Stomach (tissue), 9 donors: Measurements from ENCODE around the gene PAXIP1. TPM values are rescaled to one million over a fixed set of nuclear protein-coding genes. Genes with fewer than 3 reads are reported as not detected.
"Not testable (repeated sequence)": the region's sequence is repeated elsewhere in the genome, so short reads cannot be mapped to it uniquely, and the experiment has no call there.

Source experiments
- DNase-seq, 2 donors: peaks; one replicate each; pipeline versions ENCODE4 v3.0.0 to v3.0.0-alpha.2; 2013 to 2019
- H3K27ac ChIP-seq, 5 donors: fragments of 200-600 bp in 4 of 5; sonication (generic) in 4 of 5; one replicate each; pipeline ENCODE4 v1.5.1; 2013 to 2019; ENCODE audit warnings: mild to moderate bottlenecking in 1 of 5, moderate library complexity in 1 of 5
- H3K27me3 ChIP-seq, 3 donors: fragments of 200-600 bp; sonication (generic); one replicate each; pipeline ENCODE4 v1.5.1; 2017 to 2019; ENCODE audit warnings: mixed run types in 1 of 3
- H3K36me3 ChIP-seq, 4 donors: fragments of 200-600 bp; sonication (generic); 1 replicate in 3 of 4; 2 replicates in 1 of 4; pipeline ENCODE4 v1.5.1; 2016 to 2019
- H3K4me1 ChIP-seq, 4 donors: fragments of 200-600 bp; sonication (generic); one replicate each; pipeline ENCODE4 v1.5.1; 2016 to 2019
- H3K4me3 ChIP-seq, 4 donors: fragments of 200-600 bp; sonication (generic) in 3 of 4; one replicate each; pipeline ENCODE4 v1.5.1; 2016 to 2019; ENCODE audit warnings: mild to moderate bottlenecking in 1 of 4
- H3K9me3 ChIP-seq, 4 donors: fragments of 200-600 bp; sonication (generic); one replicate each; pipeline ENCODE4 v1.5.1; 2016 to 2019
- EP300 ChIP-seq: sonication (generic); formaldehyde crosslinking; IDR thresholded peaks from one replicate; pipeline ENCODE4 v1.6.1; 2017; ENCODE audit warnings: antibody characterized with exemption
- POLR2A ChIP-seq, 4 donors: fragments of 450-650 bp; IDR thresholded peaks; one replicate each; pipeline ENCODE4 v1.6.1; 2016; ENCODE audit warnings: antibody characterized with exemption in 4 of 4, control low read depth in 2 of 4, mild to moderate bottlenecking in 1 of 4, moderate library complexity in 1 of 4
- POLR2AphosphoS5 ChIP-seq, 3 donors: sonication (generic); formaldehyde crosslinking; IDR thresholded peaks; one replicate each; pipeline ENCODE4 v1.6.1; 2016; ENCODE audit warnings: antibody characterized with exemption in 3 of 3
- WGBS, 5 donors: extraction: QIAGEN DNeasy Blood & Tissue Kit in 3 of 5; methylation state at CpG; one replicate each; pipeline versions ENCODE4 v1.1.5 to v1.1.7; 2013 to 2018; 5-methylcytosine and 5-hydroxymethylcytosine counted together
- intact Hi-C: fragments of 100-400 bp; cut with DNase I; formaldehyde crosslinking; loops from one replicate; pipeline ENCODE4 v1.15.1; 2023; ENCODE audit warnings: low total_unique reads
- polyA plus RNA-seq, 3 donors: library from polyadenylated mRNA; stranded (reverse); fragments of 200-250 nt; gene quantifications; one replicate each; pipeline ENCODE4 v1.2.3, GENCODE V29; 2013
- total RNA-seq, 5 donors: library from RNA; depleted of rRNA; stranded (reverse); fragments of >200 nt; gene quantifications; one replicate each; pipeline versions ENCODE4 v1.1.0 to v1.2.3, GENCODE V29; 2014 to 2016
- TF ChIP-seq, protein P1 (sequence below), 7 experiments: fragments of 450-650 bp in 4 of 7; fragments of 200-600 bp in 3 of 7; sonication (generic) in 3 of 7; IDR thresholded peaks; one replicate each; pipeline ENCODE4 v1.5.1; 2016 to 2019; ENCODE audit warnings: antibody characterized with exemption in 7 of 7, control low read depth in 2 of 7, mild to moderate bottlenecking in 1 of 7
- donor health status: healthy with polysubstance abuse.
- donor health status: Bipolar disorder and iron deficiency.
- donor health status: healthy.

Gene PAXIP1
- total and polyA plus RNA-seq, 8 donors, result 0.87 to 24.1 (median 4.6) TPM

DNA sequence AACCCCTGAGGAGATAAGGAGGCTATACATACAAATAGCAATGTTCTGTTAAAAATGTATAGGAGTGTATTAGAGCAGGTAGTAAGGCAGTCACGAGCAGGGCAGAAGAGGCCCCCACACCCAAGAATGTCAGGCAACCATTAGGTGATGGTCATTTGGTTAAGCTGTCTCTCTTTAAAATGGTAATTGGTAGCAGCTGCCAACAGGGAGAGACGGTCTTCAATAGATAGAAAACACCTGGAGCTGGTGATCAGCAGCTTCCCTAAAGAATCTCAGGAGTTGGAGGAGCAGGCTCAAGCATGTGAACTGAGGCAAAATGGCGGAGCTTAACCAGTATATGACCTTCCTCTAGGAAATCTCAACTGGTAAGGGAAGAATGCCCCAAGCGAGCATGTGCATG lies 40.8 kb upstream of the PAXIP1 start:
- Histone ChIP-seq H3K4me1 (no peaks in the 10 kb centered on the region), H3K27me3 (no peaks in the 10 kb centered on the region), H3K27ac (no peak overlapping the region), H3K4me3 (no peak overlapping the region), H3K36me3 (no peaks in the 10 kb centered on the region), H3K9me3 (no peaks in the 10 kb centered on the region)
- DNase-seq, result no peak
- intact Hi-C loops, result no loop called here
- 55 to 70% (median 59%) methylated on average over 4 of the region's 4 CpGs for WGBS, 5 donors
- TF ChIP-seq, protein P1, sequence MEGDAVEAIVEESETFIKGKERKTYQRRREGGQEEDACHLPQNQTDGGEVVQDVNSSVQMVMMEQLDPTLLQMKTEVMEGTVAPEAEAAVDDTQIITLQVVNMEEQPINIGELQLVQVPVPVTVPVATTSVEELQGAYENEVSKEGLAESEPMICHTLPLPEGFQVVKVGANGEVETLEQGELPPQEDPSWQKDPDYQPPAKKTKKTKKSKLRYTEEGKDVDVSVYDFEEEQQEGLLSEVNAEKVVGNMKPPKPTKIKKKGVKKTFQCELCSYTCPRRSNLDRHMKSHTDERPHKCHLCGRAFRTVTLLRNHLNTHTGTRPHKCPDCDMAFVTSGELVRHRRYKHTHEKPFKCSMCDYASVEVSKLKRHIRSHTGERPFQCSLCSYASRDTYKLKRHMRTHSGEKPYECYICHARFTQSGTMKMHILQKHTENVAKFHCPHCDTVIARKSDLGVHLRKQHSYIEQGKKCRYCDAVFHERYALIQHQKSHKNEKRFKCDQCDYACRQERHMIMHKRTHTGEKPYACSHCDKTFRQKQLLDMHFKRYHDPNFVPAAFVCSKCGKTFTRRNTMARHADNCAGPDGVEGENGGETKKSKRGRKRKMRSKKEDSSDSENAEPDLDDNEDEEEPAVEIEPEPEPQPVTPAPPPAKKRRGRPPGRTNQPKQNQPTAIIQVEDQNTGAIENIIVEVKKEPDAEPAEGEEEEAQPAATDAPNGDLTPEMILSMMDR (IDR thresholded peaks at IDR 0.05), result no peak
- TF ChIP-seq POLR2A (IDR thresholded peaks at IDR 0.05), result no peak
- TF ChIP-seq POLR2AphosphoS5 (IDR thresholded peaks at IDR 0.05), result no peak
- TF ChIP-seq EP300, result no peak

DNA sequence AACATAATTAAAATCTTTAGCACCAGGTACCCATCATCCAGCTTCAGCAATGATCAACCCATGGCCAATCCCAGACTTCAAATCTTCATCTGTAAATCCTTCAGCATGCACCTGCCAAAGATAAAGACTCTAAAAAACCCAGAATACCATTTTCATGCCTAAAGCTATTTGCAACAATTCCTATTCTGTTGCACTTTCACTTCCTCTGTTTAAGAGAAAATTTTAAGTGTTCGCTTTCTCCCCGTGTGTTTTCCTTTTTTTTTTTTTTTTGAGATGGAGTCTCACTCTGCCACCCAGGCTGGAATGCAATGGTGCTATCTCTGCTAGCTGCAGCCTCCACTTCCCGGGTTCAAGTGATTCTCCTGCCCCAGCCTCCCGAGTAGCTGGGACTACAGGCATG lies 35.4 kb upstream of the PAXIP1 start:
- Histone ChIP-seq H3K27ac (no peak overlapping the region), H3K36me3 (no peaks in the 10 kb centered on the region), H3K4me1 (no peaks in the 10 kb centered on the region), H3K4me3 (no peak overlapping the region), H3K27me3 (no peaks in the 10 kb centered on the region), H3K9me3 (no peaks in the 10 kb centered on the region)
- 84 to 90% (median 87%) methylated on average over 4 of the region's 4 CpGs for WGBS, 5 donors
- intact Hi-C loops, result no loop called here
- DNase-seq, result no peak
- TF ChIP-seq EP300 (no peak), POLR2A (IDR thresholded peaks at IDR 0.05) (no peak), POLR2AphosphoS5 (IDR thresholded peaks at IDR 0.05) (no peak)
- TF ChIP-seq, protein P1 (IDR thresholded peaks at IDR 0.05), result no peak

DNA sequence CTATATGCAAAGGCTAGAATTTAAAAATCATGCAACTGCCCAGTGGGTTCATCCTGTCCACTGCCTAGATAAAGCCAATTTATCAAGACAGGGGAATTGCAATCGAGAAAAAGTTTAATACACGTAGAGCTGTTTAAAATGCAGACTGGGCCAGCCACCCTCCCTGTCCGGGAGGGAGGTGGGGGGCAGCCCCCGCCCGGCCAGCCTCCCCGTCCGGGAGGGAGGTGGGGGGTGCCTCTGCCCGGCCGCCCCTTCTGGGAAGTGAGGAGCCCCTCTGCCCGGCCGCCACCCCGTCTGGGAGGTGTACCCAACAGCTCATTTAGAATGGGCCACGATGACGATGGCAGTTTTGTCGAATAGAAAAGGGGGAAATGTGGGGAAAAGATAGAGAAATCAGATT lies 31.6 kb upstream of the PAXIP1 start:
- intact Hi-C loops, H3K27me3 ChIP-seq, DNase-seq, H3K4me1 ChIP-seq, H3K4me3 ChIP-seq, H3K27ac ChIP-seq, H3K9me3 ChIP-seq, H3K36me3 ChIP-seq: not testable (repeated sequence)
- WGBS, 5 donors, result 85 to 91% (median 88%) methylated on average over 11 to 15 of the region's 15 CpGs

DNA sequence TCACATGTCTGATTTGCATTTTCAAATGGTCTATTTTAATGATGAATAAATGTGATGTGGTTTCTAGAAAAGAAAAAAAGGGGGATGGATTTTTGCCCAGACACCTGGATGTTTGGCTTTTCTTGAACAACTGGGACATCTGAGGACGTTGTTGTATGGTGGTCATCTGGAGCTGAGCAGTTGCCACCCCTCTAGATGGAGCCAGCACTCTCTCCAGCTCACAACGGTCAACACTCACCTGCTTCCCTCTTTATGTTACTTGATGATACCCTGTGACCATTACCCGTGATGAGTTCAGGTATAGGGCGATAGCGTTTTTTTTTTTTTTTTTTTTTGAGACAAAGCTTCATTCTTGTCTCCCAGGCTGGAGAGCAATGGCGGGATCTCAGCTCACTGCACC lies 30.1 kb upstream of the PAXIP1 start:
- WGBS, 5 donors, result 66 to 78% (median 68%) methylated on average over 6 of the region's 6 CpGs
- intact Hi-C loops, result no loop called here
- no peak for TF ChIP-seq POLR2AphosphoS5 (IDR thresholded peaks at IDR 0.05)
- no peak for TF ChIP-seq POLR2A (IDR thresholded peaks at IDR 0.05)
- TF ChIP-seq, protein P1 (IDR thresholded peaks at IDR 0.05), result no peak
- TF ChIP-seq EP300, result no peak
- DNase-seq, result no peak
- no peaks in the 10 kb centered on the region for H3K36me3 ChIP-seq
- H3K9me3 ChIP-seq, result no peaks in the 10 kb centered on the region
- H3K4me3 ChIP-seq, result no peak overlapping the region
- H3K27me3 ChIP-seq, result no peaks in the 10 kb centered on the region
- no peaks in the 10 kb centered on the region for H3K4me1 ChIP-seq
- H3K27ac ChIP-seq, result no peak overlapping the region

DNA sequence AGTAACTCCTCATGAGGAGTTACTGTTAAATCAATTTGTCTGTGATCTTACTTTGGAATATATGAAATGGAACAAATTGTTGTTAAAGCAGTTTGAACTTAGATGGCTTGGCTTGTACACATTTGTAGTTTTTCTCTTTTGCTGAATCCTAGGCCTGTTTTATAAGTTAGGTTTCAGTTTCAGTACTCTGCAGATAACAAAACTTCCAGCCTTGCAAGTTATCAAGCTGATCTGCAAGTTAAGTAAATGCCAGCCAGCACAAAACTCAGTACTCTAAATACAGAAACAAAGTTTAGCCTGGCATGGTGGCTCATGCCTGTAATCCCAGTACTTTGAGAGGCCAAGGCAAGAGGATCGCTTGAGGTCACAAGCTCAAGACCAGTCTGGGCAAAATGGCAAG lies 25.0 kb upstream of the PAXIP1 start:
- Histone ChIP-seq H3K27me3 (no peaks in the 10 kb centered on the region), H3K27ac (no peak overlapping the region)

More for the DNA sequence above, 25.0 kb upstream of the PAXIP1 start:
- TF ChIP-seq POLR2A (IDR thresholded peaks at IDR 0.05) (no peak), EP300 (no peak), POLR2AphosphoS5 (IDR thresholded peaks at IDR 0.05) (no peak)
- TF ChIP-seq, protein P1 (IDR thresholded peaks at IDR 0.05), result no peak
- no peaks in the 10 kb centered on the region for H3K4me1 ChIP-seq
- H3K9me3 ChIP-seq, result no peaks in the 10 kb centered on the region
- WGBS, 5 donors, result 47 to 78% (median 69%) methylated on average over 1 of the region's 1 CpG
- peak in 1 of 2 donors; percentile 8 for DNase-seq
- H3K36me3 ChIP-seq, result no peaks in the 10 kb centered on the region
- intact Hi-C loops, result no loop called here
- H3K4me3 ChIP-seq, result no peak overlapping the region
